HepG2 (cell line): ENCODE results near the gene RHD. TPM values are rescaled to one million over a fixed set of nuclear protein-coding genes. Genes with fewer than 3 reads are reported as not detected.

Experiments used
- ARNT ChIP-seq: fragments of 450-650 bp; IDR thresholded peaks from 2 replicates; pipeline ENCODE4 v1.6.1; 2017
- CEBPB ChIP-seq: IDR thresholded peaks from 2 replicates; pipeline ENCODE4 v1.6.1; 2011; ENCODE audit warnings: low read depth, low read length, improper control_type of control experiment, borderline replicate concordance
- ERF ChIP-seq: IDR thresholded peaks from 2 replicates; pipeline ENCODE4 v1.6.1; 2018; ENCODE audit warnings: missing biosample characterization, missing genetic modification reagents
- KMT2A ChIP-seq: sonication (generic); formaldehyde crosslinking; IDR thresholded peaks from 2 replicates; pipeline ENCODE4 v1.4.0; 2020; ENCODE audit warnings: missing genetic modification reagents
- MTA3 ChIP-seq: sonication (generic); formaldehyde crosslinking; IDR thresholded peaks from 2 replicates; pipeline ENCODE4 v1.4.0; 2020; ENCODE audit warnings: missing genetic modification reagents
- NCOA1 ChIP-seq: sonication (generic); formaldehyde crosslinking; IDR thresholded peaks from 2 replicates; pipeline ENCODE4 v1.9.0; 2021; ENCODE audit warnings: missing genetic modification reagents
- PBX3 ChIP-seq: sonication (generic); formaldehyde crosslinking; IDR thresholded peaks from 2 replicates; pipeline ENCODE4 v1.8.1; 2023; ENCODE audit warnings: missing genetic modification reagents, inconsistent platforms, borderline replicate concordance
- PTBP1 ChIP-seq: fragments of 200-400 bp; formaldehyde crosslinking; IDR thresholded peaks from 2 replicates; pipeline ENCODE4 v1.6.1; 2018; ENCODE audit warnings: low read length, low read depth; ENCODE audit not compliant: poor library complexity, severe bottlenecking
- RELA ChIP-seq: sonication (generic); formaldehyde crosslinking; IDR thresholded peaks from 2 replicates; pipeline ENCODE4 v1.4.0; 2020; ENCODE audit warnings: missing genetic modification reagents
- SALL2 ChIP-seq: sonication (generic); formaldehyde crosslinking; IDR thresholded peaks from 2 replicates; pipeline ENCODE4 v1.8.1; 2023; ENCODE audit warnings: mild to moderate bottlenecking, missing genetic modification reagents, inconsistent platforms
- TCF7 ChIP-seq: sonication (generic); IDR thresholded peaks from 2 replicates; pipeline ENCODE4 v1.6.1; 2016; ENCODE audit warnings: antibody characterized with exemption, low read depth
- ZC3H4 ChIP-seq: sonication (generic); formaldehyde crosslinking; IDR thresholded peaks from 2 replicates; pipeline ENCODE4 v1.4.0; 2020; ENCODE audit warnings: missing genetic modification reagents, borderline replicate concordance
- ZNF44 ChIP-seq: sonication (generic); formaldehyde crosslinking; IDR thresholded peaks from 2 replicates; pipeline ENCODE4 v1.5.1; 2020; ENCODE audit warnings: mild to moderate bottlenecking, missing genetic modification reagents
- polyA plus RNA-seq, 8 experiments: library from polyadenylated mRNA; depleted of rRNA in 3 of 8; stranded (reverse) in 7 of 8; unstranded in 1 of 8; fragments of >200 nt; fragmentation: Illumina TruSeq in 4 of 8; extraction: Trizol in 4 of 8; gene quantifications; 2 replicates each; pipeline versions ENCODE4 v1.2.1 to v1.2.3, GENCODE V29; 2011 to 2016; ENCODE audit warnings: low read depth in 4 of 8, missing spikeins in 1 of 8, mixed read lengths in 1 of 8; ENCODE audit not compliant: insufficient read depth in 1 of 8
- total RNA-seq, 5 experiments: library from RNA; depleted of rRNA; stranded (reverse); fragments of >200 nt; fragmentation: Illumina TruSeq; extraction: Trizol; gene quantifications; 2 replicates each; pipeline ENCODE4 v1.2.3, GENCODE V29; 2016; ENCODE audit warnings: low read depth in 1 of 5
- TF ChIP-seq, protein P1 (sequence below): sonication (generic); formaldehyde crosslinking; IDR thresholded peaks from 2 replicates; pipeline ENCODE4 v1.5.0; 2020; ENCODE audit warnings: missing genetic modification reagents
- TF ChIP-seq, protein P2 (sequence below): sonication (generic); formaldehyde crosslinking; IDR thresholded peaks from 2 replicates; pipeline ENCODE4 v1.5.0; 2020; ENCODE audit warnings: missing genetic modification reagents
- TF ChIP-seq, protein P3 (sequence below), 2 experiments: sonication (generic) in 1 of 2; formaldehyde crosslinking in 1 of 2; IDR thresholded peaks; 2 replicates each; pipeline versions ENCODE4 v1.6.1 to v1.9.0; 2014 to 2022; ENCODE audit warnings: antibody characterized with exemption in 1 of 2, borderline replicate concordance in 1 of 2, inconsistent platforms in 1 of 2, low read depth in 1 of 2, missing genetic modification reagents in 1 of 2
- TF ChIP-seq, protein P4 (sequence below): sonication (generic); formaldehyde crosslinking; conservative IDR thresholded peaks from 2 replicates; pipeline ENCODE4 v1.8.0; 2022; ENCODE audit warnings: mild to moderate bottlenecking, moderate library complexity, missing genetic modification reagents

The RHD gene
- total and polyA plus RNA-seq, 2 of the 13 experiments (the other 11 are each of a cell fraction or from before 2014, with no cell fraction given), result not detected

DNA sequence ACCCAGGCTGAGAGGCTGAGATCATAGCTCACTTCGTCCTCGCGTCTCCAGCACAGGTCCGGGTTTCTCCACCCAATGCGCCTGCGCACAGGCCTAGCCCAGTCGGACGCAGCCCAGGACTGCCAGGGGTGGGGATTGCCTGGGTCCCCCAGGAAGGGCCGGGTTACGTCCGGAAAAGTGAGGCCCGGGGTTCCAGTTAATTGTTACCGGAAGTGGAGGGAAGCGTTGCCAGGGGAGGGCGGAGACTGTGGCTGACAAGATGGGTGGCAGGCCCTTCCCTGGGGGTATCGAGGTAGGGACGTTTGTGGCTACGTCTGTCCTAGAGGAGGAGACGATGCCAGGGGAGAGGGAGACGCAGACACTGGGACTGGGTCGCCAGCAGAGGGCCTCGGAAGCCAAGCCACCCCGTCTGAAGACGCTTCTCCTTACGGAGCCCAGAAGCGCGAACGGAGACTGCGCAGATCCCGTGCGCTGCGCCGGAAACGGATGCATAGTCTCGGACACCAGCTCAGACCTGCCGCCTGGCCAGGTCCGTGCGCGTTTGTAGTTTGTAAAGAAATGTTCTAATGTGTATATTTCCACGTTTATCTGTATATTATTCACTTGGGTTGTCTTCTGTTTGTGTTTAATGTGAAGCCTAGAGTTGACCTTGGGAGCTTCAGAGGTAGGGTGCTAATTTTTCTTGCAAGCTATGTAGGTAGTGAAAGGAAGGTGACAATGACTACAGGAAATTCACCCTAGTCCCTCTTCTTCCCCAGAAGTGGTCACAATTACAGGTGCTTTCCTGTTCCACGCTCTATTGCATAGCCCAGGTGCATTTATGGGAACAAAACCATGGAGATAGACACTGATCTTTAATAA is 32.4 kb upstream of the RHD start (continued):
- TF ChIP-seq, protein P1, sequence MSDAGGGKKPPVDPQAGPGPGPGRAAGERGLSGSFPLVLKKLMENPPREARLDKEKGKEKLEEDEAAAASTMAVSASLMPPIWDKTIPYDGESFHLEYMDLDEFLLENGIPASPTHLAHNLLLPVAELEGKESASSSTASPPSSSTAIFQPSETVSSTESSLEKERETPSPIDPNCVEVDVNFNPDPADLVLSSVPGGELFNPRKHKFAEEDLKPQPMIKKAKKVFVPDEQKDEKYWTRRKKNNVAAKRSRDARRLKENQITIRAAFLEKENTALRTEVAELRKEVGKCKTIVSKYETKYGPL, result no peak
- TF ChIP-seq ARNT (no peak), KMT2A (CRISPR knock-in tag) (peak; percentile 57), TCF7 (no peak), RELA (no peak), ERF (CRISPR knock-in tag) (peak; percentile 57), ZNF44 (CRISPR knock-in tag) (no peak), NCOA1 (CRISPR knock-in tag) (no peak), MTA3 (CRISPR knock-in tag) (no peak), PTBP1 (no peak), CEBPB (no peak), ZC3H4 (CRISPR knock-in tag) (no peak), SALL2 (CRISPR knock-in tag) (peak; percentile 62; the same call in 1 of the 2 replicates), PBX3 (CRISPR knock-in tag) (no peak)
- TF ChIP-seq, protein P2, sequence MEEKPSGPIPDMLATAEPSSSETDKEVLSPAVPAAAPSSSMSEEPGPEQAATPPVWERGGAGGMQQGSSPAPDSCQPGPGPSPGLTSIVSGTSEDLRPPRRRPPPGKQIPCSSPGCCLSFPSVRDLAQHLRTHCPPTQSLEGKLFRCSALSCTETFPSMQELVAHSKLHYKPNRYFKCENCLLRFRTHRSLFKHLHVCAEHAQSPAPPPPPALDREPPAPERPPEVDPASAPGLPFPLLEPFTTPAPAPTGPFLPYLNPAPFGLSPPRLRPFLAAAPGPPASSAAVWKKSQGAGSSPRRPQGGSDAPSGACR (CRISPR knock-in tag), result peak; percentile 72; the same call in 1 of the 2 replicates
- TF ChIP-seq, protein P3, sequence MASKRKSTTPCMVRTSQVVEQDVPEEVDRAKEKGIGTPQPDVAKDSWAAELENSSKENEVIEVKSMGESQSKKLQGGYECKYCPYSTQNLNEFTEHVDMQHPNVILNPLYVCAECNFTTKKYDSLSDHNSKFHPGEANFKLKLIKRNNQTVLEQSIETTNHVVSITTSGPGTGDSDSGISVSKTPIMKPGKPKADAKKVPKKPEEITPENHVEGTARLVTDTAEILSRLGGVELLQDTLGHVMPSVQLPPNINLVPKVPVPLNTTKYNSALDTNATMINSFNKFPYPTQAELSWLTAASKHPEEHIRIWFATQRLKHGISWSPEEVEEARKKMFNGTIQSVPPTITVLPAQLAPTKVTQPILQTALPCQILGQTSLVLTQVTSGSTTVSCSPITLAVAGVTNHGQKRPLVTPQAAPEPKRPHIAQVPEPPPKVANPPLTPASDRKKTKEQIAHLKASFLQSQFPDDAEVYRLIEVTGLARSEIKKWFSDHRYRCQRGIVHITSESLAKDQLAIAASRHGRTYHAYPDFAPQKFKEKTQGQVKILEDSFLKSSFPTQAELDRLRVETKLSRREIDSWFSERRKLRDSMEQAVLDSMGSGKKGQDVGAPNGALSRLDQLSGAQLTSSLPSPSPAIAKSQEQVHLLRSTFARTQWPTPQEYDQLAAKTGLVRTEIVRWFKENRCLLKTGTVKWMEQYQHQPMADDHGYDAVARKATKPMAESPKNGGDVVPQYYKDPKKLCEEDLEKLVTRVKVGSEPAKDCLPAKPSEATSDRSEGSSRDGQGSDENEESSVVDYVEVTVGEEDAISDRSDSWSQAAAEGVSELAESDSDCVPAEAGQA (IDR thresholded peaks at IDR 0.05; ENCODE audit: low read depth), result no peak
- TF ChIP-seq, protein P3 (CRISPR knock-in tag; IDR thresholded peaks at IDR 0.05; ENCODE audit: borderline replicate concordance), result no peak
- TF ChIP-seq, protein P4, sequence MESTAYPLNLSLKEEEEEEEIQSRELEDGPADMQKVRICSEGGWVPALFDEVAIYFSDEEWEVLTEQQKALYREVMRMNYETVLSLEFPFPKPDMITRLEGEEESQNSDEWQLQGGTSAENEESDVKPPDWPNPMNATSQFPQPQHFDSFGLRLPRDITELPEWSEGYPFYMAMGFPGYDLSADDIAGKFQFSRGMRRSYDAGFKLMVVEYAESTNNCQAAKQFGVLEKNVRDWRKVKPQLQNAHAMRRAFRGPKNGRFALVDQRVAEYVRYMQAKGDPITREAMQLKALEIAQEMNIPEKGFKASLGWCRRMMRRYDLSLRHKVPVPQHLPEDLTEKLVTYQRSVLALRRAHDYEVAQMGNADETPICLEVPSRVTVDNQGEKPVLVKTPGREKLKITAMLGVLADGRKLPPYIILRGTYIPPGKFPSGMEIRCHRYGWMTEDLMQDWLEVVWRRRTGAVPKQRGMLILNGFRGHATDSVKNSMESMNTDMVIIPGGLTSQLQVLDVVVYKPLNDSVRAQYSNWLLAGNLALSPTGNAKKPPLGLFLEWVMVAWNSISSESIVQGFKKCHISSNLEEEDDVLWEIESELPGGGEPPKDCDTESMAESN (CRISPR knock-in tag), result 0 out of 2 replicates have a peak, but pooled peaks have one; percentile 27
